ENCODE data around the gene EN2.

Gene EN2

GRCh38 chr7:155448632-155449007 lies 9.3 kb upstream of the EN2 start:
- H3K4me1 ChIP-seq (ENCODE audit: low read depth, poor library complexity, severe bottlenecking), result no peaks in the 10 kb centered on the region
- H3K9ac ChIP-seq, result no peak overlapping the region
- no peak overlapping the region for H3K27ac ChIP-seq
- H4K20me1 ChIP-seq (ENCODE audit: insufficient read depth), result no peaks in the 10 kb centered on the region
- no peak overlapping the region for H3K4me2 ChIP-seq
- no peak overlapping the region for H2AFZ ChIP-seq (ENCODE audit: low read depth)
- TF ChIP-seq CTCF (conservative IDR thresholded peaks at IDR 0.05; ENCODE audit: low read depth, low read length), result no peak
- peaks cover 32% of the 10 kb centered on the region; the same call in 1 of the 2 replicates for H3K27me3 ChIP-seq (ENCODE audit: insufficient read depth, low read depth)
- H3K36me3 ChIP-seq (ENCODE audit: insufficient read depth), result no peaks in the 10 kb centered on the region
- H3K79me2 ChIP-seq (ENCODE audit: insufficient read depth, low read depth), result no peaks in the 10 kb centered on the region
- no peak overlapping the region for H3K4me3 ChIP-seq (IDR thresholded peaks at IDR 0.05; ENCODE audit: insufficient read depth, low read depth, low read length)

GRCh38 chr7:155449008-155449868 lies 8.7 kb upstream of the EN2 start:
- Histone ChIP-seq H3K27ac (no peak overlapping the region), H2AFZ (ENCODE audit: low read depth) (no peak overlapping the region), H3K4me3 (IDR thresholded peaks at IDR 0.05; ENCODE audit: insufficient read depth, low read depth, low read length) (no peak overlapping the region), H3K4me2 (no peak overlapping the region), H3K79me2 (ENCODE audit: insufficient read depth, low read depth) (no peaks in the 10 kb centered on the region), H3K36me3 (ENCODE audit: insufficient read depth) (no peaks in the 10 kb centered on the region), H3K9ac (no peak overlapping the region), H3K27me3 (ENCODE audit: insufficient read depth, low read depth) (peaks cover 32% of the 10 kb centered on the region; the same call in 1 of the 2 replicates), H3K4me1 (ENCODE audit: low read depth, poor library complexity, severe bottlenecking) (no peaks in the 10 kb centered on the region), H4K20me1 (ENCODE audit: insufficient read depth) (no peaks in the 10 kb centered on the region)
- TF ChIP-seq CTCF (conservative IDR thresholded peaks at IDR 0.05; ENCODE audit: low read depth, low read length), result no peak

GRCh38 chr7:155449869-155450557 lies 7.9 kb upstream of the EN2 start:
- no peaks in the 10 kb centered on the region for H3K36me3 ChIP-seq (ENCODE audit: insufficient read depth)
- H3K4me1 ChIP-seq (ENCODE audit: low read depth, poor library complexity, severe bottlenecking), result no peaks in the 10 kb centered on the region
- H3K4me2 ChIP-seq, result no peak overlapping the region
- no peak for TF ChIP-seq CTCF (conservative IDR thresholded peaks at IDR 0.05; ENCODE audit: low read depth, low read length)
- H2AFZ ChIP-seq (ENCODE audit: low read depth), result no peak overlapping the region
- no peaks in the 10 kb centered on the region for H3K79me2 ChIP-seq (ENCODE audit: insufficient read depth, low read depth)
- H3K4me3 ChIP-seq (IDR thresholded peaks at IDR 0.05; ENCODE audit: insufficient read depth, low read depth, low read length), result no peak overlapping the region
- H3K27me3 ChIP-seq (ENCODE audit: insufficient read depth, low read depth), result peaks cover 32% of the 10 kb centered on the region; the same call in 1 of the 2 replicates
- H3K27ac ChIP-seq, result no peak overlapping the region
- H4K20me1 ChIP-seq (ENCODE audit: insufficient read depth), result no peaks in the 10 kb centered on the region
- H3K9ac ChIP-seq, result no peak overlapping the region

GRCh38 chr7:155450558-155450969 lies 7.4 kb upstream of the EN2 start:
- no peaks in the 10 kb centered on the region for H3K36me3 ChIP-seq (ENCODE audit: insufficient read depth)
- no peak for TF ChIP-seq CTCF (conservative IDR thresholded peaks at IDR 0.05; ENCODE audit: low read depth, low read length)
- H4K20me1 ChIP-seq (ENCODE audit: insufficient read depth), result no peaks in the 10 kb centered on the region
- H3K27me3 ChIP-seq (ENCODE audit: insufficient read depth, low read depth), result peaks cover 32% of the 10 kb centered on the region; the same call in 1 of the 2 replicates
- H3K9ac ChIP-seq, result no peak overlapping the region
- H3K4me1 ChIP-seq (ENCODE audit: low read depth, poor library complexity, severe bottlenecking), result no peaks in the 10 kb centered on the region
- H2AFZ ChIP-seq (ENCODE audit: low read depth), result no peak overlapping the region
- H3K4me2 ChIP-seq, result no peak overlapping the region
- H3K4me3 ChIP-seq (IDR thresholded peaks at IDR 0.05; ENCODE audit: insufficient read depth, low read depth, low read length), result no peak overlapping the region
- no peak overlapping the region for H3K27ac ChIP-seq
- no peaks in the 10 kb centered on the region for H3K79me2 ChIP-seq (ENCODE audit: insufficient read depth, low read depth)

Data from KMS-11 (cell line).